ENCODE data around the gene TRIM33.

TRIM33 gene

GRCh38 chr1:114349891-114350605 lies 161.0 kb downstream of the TRIM33 start:
- TF ChIP-seq, protein P1, sequence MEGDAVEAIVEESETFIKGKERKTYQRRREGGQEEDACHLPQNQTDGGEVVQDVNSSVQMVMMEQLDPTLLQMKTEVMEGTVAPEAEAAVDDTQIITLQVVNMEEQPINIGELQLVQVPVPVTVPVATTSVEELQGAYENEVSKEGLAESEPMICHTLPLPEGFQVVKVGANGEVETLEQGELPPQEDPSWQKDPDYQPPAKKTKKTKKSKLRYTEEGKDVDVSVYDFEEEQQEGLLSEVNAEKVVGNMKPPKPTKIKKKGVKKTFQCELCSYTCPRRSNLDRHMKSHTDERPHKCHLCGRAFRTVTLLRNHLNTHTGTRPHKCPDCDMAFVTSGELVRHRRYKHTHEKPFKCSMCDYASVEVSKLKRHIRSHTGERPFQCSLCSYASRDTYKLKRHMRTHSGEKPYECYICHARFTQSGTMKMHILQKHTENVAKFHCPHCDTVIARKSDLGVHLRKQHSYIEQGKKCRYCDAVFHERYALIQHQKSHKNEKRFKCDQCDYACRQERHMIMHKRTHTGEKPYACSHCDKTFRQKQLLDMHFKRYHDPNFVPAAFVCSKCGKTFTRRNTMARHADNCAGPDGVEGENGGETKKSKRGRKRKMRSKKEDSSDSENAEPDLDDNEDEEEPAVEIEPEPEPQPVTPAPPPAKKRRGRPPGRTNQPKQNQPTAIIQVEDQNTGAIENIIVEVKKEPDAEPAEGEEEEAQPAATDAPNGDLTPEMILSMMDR (IDR thresholded peaks at IDR 0.05; ENCODE audit: low read length) = no peak
- TF ChIP-seq EZH2 (IDR thresholded peaks at IDR 0.05; ENCODE audit: borderline replicate concordance, low read length) = no peak
- H4K20me1 ChIP-seq (ENCODE audit: insufficient read depth, low read length) = no peaks in the 10 kb centered on the region
- no peak overlapping the region for H3K4me3 ChIP-seq (ENCODE audit: low read depth, low read length, poor library complexity, severe bottlenecking)
- no peak overlapping the region for H3K4me2 ChIP-seq (ENCODE audit: low read length)
- H3K27me3 ChIP-seq (ENCODE audit: insufficient read depth, low read length) = no peaks in the 10 kb centered on the region
- H2AFZ ChIP-seq (ENCODE audit: low read length) = no peak overlapping the region
- peaks cover 23% of the 10 kb centered on the region for H3K4me1 ChIP-seq (ENCODE audit: insufficient read depth, low read length, severe bottlenecking)
- no peaks in the 10 kb centered on the region for H3K79me2 ChIP-seq (ENCODE audit: insufficient read depth, low read length)
- H3K9ac ChIP-seq (ENCODE audit: low read length) = no peak overlapping the region
- no peaks in the 10 kb centered on the region for H3K9me3 ChIP-seq (ENCODE audit: low read length)
- no peak overlapping the region for H3K27ac ChIP-seq (ENCODE audit: low read depth, low read length, poor library complexity, severe bottlenecking)
- H3F3A ChIP-seq (ENCODE audit: insufficient read depth, low read length) = no peaks in the 10 kb centered on the region
- no peaks in the 10 kb centered on the region for H3K36me3 ChIP-seq (ENCODE audit: insufficient read depth, low read length)
- H3K9me2 ChIP-seq (ENCODE audit: low read depth, low read length) = no peaks in the 10 kb centered on the region

DNA sequence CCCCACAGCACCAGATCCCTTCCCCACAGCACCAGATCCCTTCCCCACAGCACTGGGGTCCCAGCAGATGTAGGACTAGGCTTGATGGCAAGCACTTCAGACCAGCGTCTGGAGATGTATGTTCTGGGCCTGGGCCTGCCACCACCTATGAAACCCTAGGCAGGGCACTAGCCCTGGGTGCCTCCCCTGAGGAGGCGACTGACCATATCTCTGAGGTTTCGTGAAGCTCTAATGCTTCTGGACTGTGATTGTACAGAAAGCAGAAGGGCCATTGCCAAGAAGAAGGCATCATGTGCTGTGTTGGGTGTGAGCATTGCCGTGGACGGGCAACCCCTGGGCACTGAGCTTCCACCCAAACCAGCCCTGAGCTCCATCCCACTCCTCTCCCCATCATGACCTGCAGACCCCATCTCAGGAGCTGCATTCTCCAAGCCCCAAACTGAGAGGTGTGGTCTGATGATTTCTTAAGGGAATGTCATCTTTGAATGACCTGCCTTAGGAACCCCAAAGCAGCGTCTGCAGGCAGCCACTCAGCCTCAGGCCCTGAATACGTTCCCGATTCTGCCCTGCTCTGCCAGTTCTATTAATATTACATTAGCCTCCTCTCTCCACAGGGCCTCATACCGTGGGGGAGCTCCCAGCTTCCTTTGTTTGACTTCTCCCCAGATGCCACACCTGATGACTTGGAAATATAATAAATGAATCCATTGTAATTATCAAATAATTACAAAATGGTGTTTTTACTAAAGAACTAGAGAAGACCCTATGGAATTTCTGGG lies 163.4 kb downstream of the TRIM33 start:
- no peaks in the 10 kb centered on the region for H3K36me3 ChIP-seq (ENCODE audit: insufficient read depth, low read length)
- H3K4me2 ChIP-seq (ENCODE audit: low read length) = no peak overlapping the region
- H3K4me1 ChIP-seq (ENCODE audit: insufficient read depth, low read length, severe bottlenecking) = peaks cover 10% of the 10 kb centered on the region
- no peaks in the 10 kb centered on the region for H4K20me1 ChIP-seq (ENCODE audit: insufficient read depth, low read length)
- no peaks in the 10 kb centered on the region for H3K9me3 ChIP-seq (ENCODE audit: low read length)
- no peaks in the 10 kb centered on the region for H3F3A ChIP-seq (ENCODE audit: insufficient read depth, low read length)
- H3K79me2 ChIP-seq (ENCODE audit: insufficient read depth, low read length) = no peaks in the 10 kb centered on the region
- no peaks in the 10 kb centered on the region for H3K9me2 ChIP-seq (ENCODE audit: low read depth, low read length)
- H3K9ac ChIP-seq (ENCODE audit: low read length) = no peak overlapping the region
- TF ChIP-seq, protein P1 (IDR thresholded peaks at IDR 0.05; ENCODE audit: low read length) = no peak
- TF ChIP-seq EZH2 (IDR thresholded peaks at IDR 0.05; ENCODE audit: borderline replicate concordance, low read length) = no peak
- no peak overlapping the region for H3K27ac ChIP-seq (ENCODE audit: low read depth, low read length, poor library complexity, severe bottlenecking)
- H2AFZ ChIP-seq (ENCODE audit: low read length) = no peak overlapping the region
- H3K27me3 ChIP-seq (ENCODE audit: insufficient read depth, low read length) = no peaks in the 10 kb centered on the region
- no peak overlapping the region for H3K4me3 ChIP-seq (ENCODE audit: low read depth, low read length, poor library complexity, severe bottlenecking)

DNA sequence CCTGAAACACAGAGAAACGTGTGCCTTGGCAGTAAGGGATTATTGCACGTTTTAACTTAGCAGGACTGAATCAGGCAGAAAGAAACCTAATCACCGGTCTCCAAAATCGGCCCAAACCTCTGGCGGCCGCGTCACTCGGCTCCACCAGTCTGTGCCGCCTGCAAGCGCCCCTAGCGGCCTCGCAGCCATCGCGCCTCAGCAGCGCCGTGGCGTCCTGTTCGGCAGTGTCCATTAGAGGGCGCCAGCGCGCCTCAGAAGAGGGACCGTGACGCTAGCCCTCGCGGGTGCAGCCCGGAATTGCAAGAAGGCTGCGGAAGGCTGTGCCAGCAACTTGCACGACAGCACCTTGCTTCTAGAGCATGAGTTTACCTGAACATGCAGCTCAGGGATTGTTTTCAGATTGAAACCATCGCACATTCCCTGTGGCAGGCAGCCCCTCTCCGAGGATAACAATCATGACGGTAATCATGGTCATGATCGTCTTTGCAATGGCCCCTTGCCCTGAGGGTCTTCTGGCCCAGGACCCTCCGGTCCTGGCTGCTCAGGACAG lies 164.4 kb downstream of the TRIM33 start:
- peak overlapping the region; percentile 34; the same call in 1 of the 2 replicates for H3K9ac ChIP-seq (ENCODE audit: low read length)
- TF ChIP-seq EZH2 (IDR thresholded peaks at IDR 0.05; ENCODE audit: borderline replicate concordance, low read length) = no peak
- TF ChIP-seq, protein P1 (IDR thresholded peaks at IDR 0.05; ENCODE audit: low read length) = peak; percentile 100
- H2AFZ ChIP-seq (ENCODE audit: low read length) = 0 out of 2 replicates have a peak overlapping the region, but pooled peaks have one; percentile 64
- H3F3A ChIP-seq (ENCODE audit: insufficient read depth, low read length) = no peaks in the 10 kb centered on the region
- no peaks in the 10 kb centered on the region for H4K20me1 ChIP-seq (ENCODE audit: insufficient read depth, low read length)
- no peaks in the 10 kb centered on the region for H3K27me3 ChIP-seq (ENCODE audit: insufficient read depth, low read length)
- H3K79me2 ChIP-seq (ENCODE audit: insufficient read depth, low read length) = no peaks in the 10 kb centered on the region
- H3K27ac ChIP-seq (ENCODE audit: low read depth, low read length, poor library complexity, severe bottlenecking) = no peak overlapping the region
- peak overlapping the region; percentile 47 for H3K4me3 ChIP-seq (ENCODE audit: low read depth, low read length, poor library complexity, severe bottlenecking)
- no peaks in the 10 kb centered on the region for H3K36me3 ChIP-seq (ENCODE audit: insufficient read depth, low read length)
- H3K9me2 ChIP-seq (ENCODE audit: low read depth, low read length) = no peaks in the 10 kb centered on the region
- peaks cover 10% of the 10 kb centered on the region for H3K4me1 ChIP-seq (ENCODE audit: insufficient read depth, low read length, severe bottlenecking)
- peak overlapping the region; percentile 68 for H3K4me2 ChIP-seq (ENCODE audit: low read length)
- no peaks in the 10 kb centered on the region for H3K9me3 ChIP-seq (ENCODE audit: low read length)
